HG03575 (cell line): ENCODE data around the gene HTR3C.

Experiments used
- ATAC-seq: cut with Tn5 transposase; IDR thresholded peaks from one replicate; pipeline ENCODE4 v1.9.1; 2021; ENCODE audit not compliant: unreplicated experiment, insufficient number of reproducible peaks, low FRiP score; ENCODE audit errors: extremely low read depth

Gene HTR3C

DNA sequence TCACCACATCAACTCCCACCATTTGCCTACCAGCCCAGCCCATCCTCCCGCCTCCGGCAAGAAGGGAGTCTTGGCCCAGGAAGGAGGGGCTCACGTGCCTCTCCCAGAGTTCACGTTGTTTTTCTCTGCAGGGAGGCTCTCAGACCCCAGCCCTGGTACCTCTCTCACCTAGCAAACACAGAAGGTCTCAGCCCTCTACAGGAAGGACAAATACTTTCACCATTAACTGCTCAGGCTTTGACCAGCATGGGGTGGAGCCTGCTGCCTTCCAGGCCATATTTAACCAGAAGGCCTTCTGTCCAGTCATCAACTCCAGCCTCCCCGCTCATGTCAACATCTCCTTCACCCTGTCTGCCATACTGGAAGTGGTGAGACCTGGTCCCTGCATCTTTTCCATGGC is 25.0 kb downstream of the HTR3C start:
- ATAC-seq = no peak

DNA sequence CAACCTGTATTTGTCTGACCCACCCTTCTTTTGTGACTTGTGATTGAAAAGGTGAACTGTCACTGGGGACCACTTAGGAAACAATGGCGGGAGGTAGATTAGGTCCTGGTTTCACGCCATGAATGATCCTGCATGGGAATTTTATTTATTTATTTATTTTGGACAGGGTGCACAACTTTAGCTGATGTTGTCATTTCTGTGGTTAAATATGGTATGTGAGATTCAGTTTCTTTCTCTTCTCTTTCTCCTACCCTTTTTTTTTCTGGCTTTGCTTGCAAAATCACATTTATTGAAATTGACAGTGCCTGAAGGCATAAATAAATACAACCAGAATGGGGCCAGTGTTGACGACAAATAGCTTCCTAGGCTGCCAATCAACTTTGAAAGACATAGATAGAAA is 26.0 kb downstream of the HTR3C start:
- ATAC-seq = no peak

GRCh38 chr3:184081116-184081830 is 28.4 kb downstream of the HTR3C start:
- ATAC-seq = no peak

GRCh38 chr3:184082034-184082433 is 29.2 kb downstream of the HTR3C start:
- ATAC-seq = no peak

DNA sequence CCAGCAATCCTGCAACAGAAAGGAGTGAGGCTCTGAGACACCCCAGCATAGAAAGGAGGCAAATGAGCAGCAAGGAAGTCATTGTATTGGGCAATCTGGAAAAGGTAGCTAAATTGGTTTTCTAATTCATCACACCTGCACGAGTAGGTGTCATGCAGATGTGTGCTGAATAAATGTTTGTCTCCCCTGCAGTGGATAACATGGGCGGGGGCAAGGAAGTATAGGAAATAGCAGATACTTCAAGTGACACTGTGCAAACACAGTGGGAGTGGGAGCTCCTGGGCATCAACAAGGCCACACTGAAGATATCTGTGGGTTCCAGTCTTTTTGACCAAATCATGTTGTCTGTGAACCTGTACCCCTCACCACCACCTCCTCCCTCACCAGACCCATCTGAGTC is 29.6 kb downstream of the HTR3C start:
- ATAC-seq = no peak

GRCh38 chr3:184085389-184085852 is 32.6 kb downstream of the HTR3C start:
- no peak for ATAC-seq

DNA sequence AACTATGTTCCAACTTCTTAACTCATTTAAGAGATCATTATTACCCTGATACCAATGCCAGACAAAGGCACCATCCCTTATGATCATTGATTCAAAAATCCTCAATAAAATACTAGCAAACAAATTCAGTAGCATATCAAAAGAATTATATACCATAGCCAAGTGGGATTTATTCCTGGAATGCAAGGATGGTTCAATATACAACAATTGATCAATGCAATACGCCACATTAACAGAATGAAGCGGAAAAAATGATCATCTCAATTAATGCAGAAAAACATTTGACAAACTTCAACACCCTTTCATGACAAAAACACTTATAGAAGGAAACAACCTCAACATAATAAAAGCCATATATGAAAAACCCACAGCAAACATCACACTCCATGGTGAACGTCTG is 39.4 kb downstream of the HTR3C start:
- no peak for ATAC-seq

GRCh38 chr3:184096811-184097383 is 44.0 kb downstream of the HTR3C start, which contains the start of gene HTR3E:
TSS of gene HTR3E (plus strand) at chr3:184097064. CDS start at chr3:184097530, 466 bp downstream.
- ATAC-seq = no peak

GRCh38 chr3:184097556-184097955 is 44.7 kb downstream of the HTR3C start:
- no peak for ATAC-seq

- ATAC-seq = no peak
Measured at GRCh38 chr3:184099806-184100686, 47.2 kb downstream of the HTR3C start.
